Mesenchymal stem cell (in vitro differentiated cells and primary cell): ENCODE measurements around the gene CDC42BPA.

Source experiments
- DNase-seq: peaks from one replicate; pipeline ENCODE4 v3.0.0-alpha.2; 2013
- H2AFZ ChIP-seq: one replicate; pipeline ENCODE4 v1.6.1; 2013; ENCODE audit warnings: low read depth, mild to moderate bottlenecking, control low read depth, inconsistent platforms, low read length, moderate library complexity
- H2AK5ac ChIP-seq: 2 replicates; pipeline ENCODE4 v1.6.1; 2013; ENCODE audit warnings: low read length, moderate library complexity, mild to moderate bottlenecking, inconsistent platforms; ENCODE audit not compliant: severe bottlenecking
- H2BK120ac ChIP-seq: one replicate; pipeline ENCODE4 v1.6.1; 2013; ENCODE audit warnings: low read depth, mild to moderate bottlenecking, inconsistent platforms, low read length, moderate library complexity
- H2BK12ac ChIP-seq, 2 experiments: one replicate each; pipeline ENCODE4 v1.6.1; 2013; ENCODE audit warnings: inconsistent platforms in 2 of 2, low read length in 2 of 2, mild to moderate bottlenecking in 2 of 2, moderate library complexity in 2 of 2, control low read depth in 1 of 2
- H2BK15ac ChIP-seq: one replicate; pipeline ENCODE4 v1.6.1; 2013; ENCODE audit warnings: mild to moderate bottlenecking, low read depth, inconsistent platforms; ENCODE audit not compliant: poor library complexity, severe bottlenecking
- H2BK5ac ChIP-seq: 2 replicates; pipeline ENCODE4 v1.6.1; 2013; ENCODE audit warnings: low read depth, mild to moderate bottlenecking, low read length, control low read depth, inconsistent platforms; ENCODE audit not compliant: poor library complexity, severe bottlenecking
- H3K14ac ChIP-seq, 2 experiments: one replicate each; pipeline ENCODE4 v1.6.1; 2013; ENCODE audit warnings: inconsistent platforms in 2 of 2, low read length in 2 of 2, control low read depth in 1 of 2, mild to moderate bottlenecking in 1 of 2, moderate library complexity in 1 of 2
- H3K18ac ChIP-seq, 2 experiments: one replicate each; pipeline ENCODE4 v1.6.1; 2013; ENCODE audit warnings: inconsistent platforms in 2 of 2, low read length in 2 of 2, control low read depth in 1 of 2, low read depth in 1 of 2, mild to moderate bottlenecking in 1 of 2
- H3K23ac ChIP-seq, 2 experiments: one replicate each; pipeline ENCODE4 v1.6.1; 2013; ENCODE audit warnings: inconsistent platforms in 2 of 2, low read length in 2 of 2, mild to moderate bottlenecking in 2 of 2, moderate library complexity in 2 of 2, control low read depth in 1 of 2
- H3K27ac ChIP-seq: 2 replicates; pipeline ENCODE4 v1.5.1; 2013; ENCODE audit warnings: mild to moderate bottlenecking, moderate library complexity, low read length, control low read depth, inconsistent platforms; ENCODE audit not compliant: poor library complexity, severe bottlenecking
- H3K27me3 ChIP-seq, 2 experiments: 2 replicates each; pipeline versions ENCODE4 v1.6.1 to v1.7.0; 2013; ENCODE audit warnings: low read length in 2 of 2, mild to moderate bottlenecking in 2 of 2, moderate library complexity in 2 of 2, control low read depth in 1 of 2, inconsistent platforms in 1 of 2; ENCODE audit not compliant: control insufficient read depth in 1 of 2, insufficient read depth in 1 of 2
- H3K36me3 ChIP-seq, 2 experiments: 2 replicates each; pipeline versions ENCODE4 v1.6.1 to v1.7.0; 2013; ENCODE audit warnings: low read length in 2 of 2, control low read depth in 1 of 2, inconsistent platforms in 1 of 2, low read depth in 1 of 2, mild to moderate bottlenecking in 1 of 2; ENCODE audit not compliant: insufficient read depth in 2 of 2, control insufficient read depth in 1 of 2
- H3K4ac ChIP-seq, 2 experiments: one replicate each; pipeline ENCODE4 v1.6.1; 2013; ENCODE audit warnings: inconsistent platforms in 2 of 2, low read length in 2 of 2, mild to moderate bottlenecking in 2 of 2, moderate library complexity in 2 of 2, control low read depth in 1 of 2, low read depth in 1 of 2
- H3K4me1 ChIP-seq: 2 replicates; pipeline ENCODE4 v1.6.1; 2013; ENCODE audit warnings: low read depth, low read length, control low read depth; ENCODE audit not compliant: control insufficient read depth, insufficient read depth
- H3K4me2 ChIP-seq: 2 replicates; pipeline ENCODE4 v1.6.1; 2013; ENCODE audit warnings: low read length, mild to moderate bottlenecking, inconsistent platforms; ENCODE audit not compliant: poor library complexity, severe bottlenecking
- H3K4me3 ChIP-seq, 2 experiments: 2 replicates each; pipeline versions ENCODE4 v1.5.1 to v1.7.0; 2013; ENCODE audit warnings: low read length in 2 of 2, mild to moderate bottlenecking in 2 of 2, control low read depth in 1 of 2, low read depth in 1 of 2; ENCODE audit not compliant: insufficient read depth in 1 of 2
- H3K79me1 ChIP-seq: replicated peaks from 2 replicates; pipeline ENCODE4 v1.6.1; 2013; ENCODE audit warnings: mild to moderate bottlenecking, control low read depth, low read length, inconsistent platforms; ENCODE audit not compliant: poor library complexity, severe bottlenecking
- H3K9ac ChIP-seq: 2 replicates; pipeline ENCODE4 v1.7.0; 2013; ENCODE audit warnings: mild to moderate bottlenecking, low read length, moderate library complexity
- H3K9me3 ChIP-seq: 2 replicates; pipeline ENCODE4 v1.7.0; 2013; ENCODE audit warnings: mild to moderate bottlenecking, low read length; ENCODE audit not compliant: control insufficient read depth
- H4K8ac ChIP-seq: one replicate; pipeline ENCODE4 v1.6.1; 2013; ENCODE audit warnings: inconsistent platforms, mild to moderate bottlenecking, low read length, moderate library complexity
- H4K91ac ChIP-seq: one replicate; pipeline ENCODE4 v1.6.1; 2013; ENCODE audit warnings: mild to moderate bottlenecking, low read length, inconsistent platforms
- WGBS: methylation state at CpG from one replicate; pipeline ENCODE4 v1.1.7; 2013; ENCODE audit warnings: mixed read lengths; 5-methylcytosine and 5-hydroxymethylcytosine counted together

CDC42BPA gene

DNA sequence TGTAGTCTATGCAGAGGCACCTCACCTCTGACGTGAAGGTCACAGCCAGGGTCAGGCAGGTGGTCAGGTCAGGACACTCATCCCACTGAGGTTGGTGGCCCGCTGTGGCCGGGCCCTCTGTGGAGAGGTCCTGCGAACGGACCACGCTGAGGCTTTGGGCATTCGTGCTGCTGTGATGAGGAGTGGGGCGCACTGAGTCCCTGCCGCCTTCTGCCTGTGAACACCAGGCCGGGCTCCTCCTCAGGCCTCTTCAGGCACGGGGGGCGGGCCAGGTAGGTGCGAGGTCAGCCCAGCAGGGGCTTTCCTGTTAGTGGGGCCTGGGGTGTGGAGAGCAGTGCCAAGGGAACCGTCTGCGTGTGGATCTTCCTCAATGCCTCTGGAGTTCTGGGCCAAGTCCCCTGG lies 339.2 kb downstream of the CDC42BPA start:
- H3K14ac ChIP-seq: no peak overlapping the region
- H3K23ac ChIP-seq: no peak overlapping the region
- no peaks in the 10 kb centered on the region for H3K27me3 ChIP-seq
- no peak overlapping the region for H2AFZ ChIP-seq
- peaks cover 1% of the 10 kb centered on the region for H3K79me1 ChIP-seq
- peaks cover 16 to 36% of the 10 kb centered on the region in 2 experiments for H3K36me3 ChIP-seq
- no peak overlapping the region for H3K9ac ChIP-seq
- H2BK120ac ChIP-seq: no peak overlapping the region
- no peaks in the 10 kb centered on the region for H3K9me3 ChIP-seq
- no peak overlapping the region for H3K27ac ChIP-seq
- no peak overlapping the region for H3K18ac ChIP-seq
- H2BK12ac ChIP-seq: no peak overlapping the region
- no peak overlapping the region for H4K91ac ChIP-seq
- H4K8ac ChIP-seq: no peak overlapping the region
- WGBS: 87% methylated on average over 15 of the region's 15 CpGs
- DNase-seq: no peak
- H2BK5ac ChIP-seq: no peak overlapping the region
- H3K4me2 ChIP-seq: no peak overlapping the region
- no peak overlapping the region for H3K4ac ChIP-seq
- no peak overlapping the region for H2AK5ac ChIP-seq
- no peak overlapping the region for H2BK15ac ChIP-seq
- H3K4me1 ChIP-seq: peaks cover 19% of the 10 kb centered on the region
- H3K4me3 ChIP-seq: no peak overlapping the region

GRCh38 chr1:226978432-226979114 lies 339.7 kb downstream of the CDC42BPA start:
- no peak overlapping the region for H2AK5ac ChIP-seq
- H3K79me1 ChIP-seq: peaks cover 1% of the 10 kb centered on the region
- H3K9me3 ChIP-seq: no peaks in the 10 kb centered on the region
- H2BK12ac ChIP-seq: no peak overlapping the region
- no peak overlapping the region for H4K91ac ChIP-seq
- H3K23ac ChIP-seq: no peak overlapping the region
- WGBS: 95% methylated on average over 10 of the region's 10 CpGs
- no peak overlapping the region for H3K4me3 ChIP-seq
- H2BK120ac ChIP-seq: no peak overlapping the region
- no peak for DNase-seq
- H4K8ac ChIP-seq: no peak overlapping the region
- H3K4me2 ChIP-seq: no peak overlapping the region
- H3K9ac ChIP-seq: no peak overlapping the region
- H3K4me1 ChIP-seq: peaks cover 21% of the 10 kb centered on the region
- H2AFZ ChIP-seq: no peak overlapping the region
- no peak overlapping the region for H3K27ac ChIP-seq
- H2BK15ac ChIP-seq: no peak overlapping the region
- peaks cover 16 to 34% of the 10 kb centered on the region in 2 experiments for H3K36me3 ChIP-seq
- H3K4ac ChIP-seq: no peak overlapping the region
- no peak overlapping the region for H3K18ac ChIP-seq
- no peaks in the 10 kb centered on the region for H3K27me3 ChIP-seq
- no peak overlapping the region for H3K14ac ChIP-seq
- H2BK5ac ChIP-seq: no peak overlapping the region

DNA sequence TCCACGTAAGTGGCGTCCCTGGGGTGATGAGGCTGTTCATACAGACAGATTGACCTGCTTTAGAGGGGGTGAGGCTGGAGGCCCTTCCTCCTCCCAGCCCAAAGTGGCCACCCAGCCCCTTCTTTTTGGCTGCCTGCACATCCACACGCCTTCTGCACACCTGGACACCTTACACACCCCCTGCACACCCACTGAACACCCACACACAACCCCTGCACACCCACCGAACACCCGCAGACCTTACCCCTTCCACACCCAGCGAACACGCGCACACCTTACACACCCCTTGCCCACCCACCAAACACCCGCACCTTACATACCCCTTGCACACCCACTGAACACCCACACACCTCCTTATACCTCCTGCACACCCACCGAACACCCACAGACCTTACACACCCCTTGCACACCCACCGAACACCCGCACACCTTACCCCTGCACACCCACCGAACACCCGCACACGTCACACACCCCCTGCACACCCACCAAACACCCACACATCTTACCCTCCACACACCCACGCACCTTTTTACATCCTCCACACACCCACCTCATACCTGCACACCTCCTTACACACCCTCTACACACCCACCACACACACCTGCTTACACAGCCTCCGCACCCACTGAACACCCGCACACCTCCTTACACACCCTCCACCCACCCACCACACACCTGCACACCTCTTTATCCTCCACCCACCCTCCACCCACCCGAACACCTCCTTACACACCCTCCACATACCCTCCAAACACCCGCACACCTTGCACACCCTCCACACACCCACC lies 340.5 kb downstream of the CDC42BPA start:
- Histone ChIP-seq H3K9ac (no peak overlapping the region), H3K4me2 (no peak overlapping the region), H3K36me3 (peaks cover 14 to 29% of the 10 kb centered on the region in 2 experiments), H4K91ac (no peak overlapping the region), H3K14ac (no peak overlapping the region), H2BK5ac (no peak overlapping the region), H3K4me3 (no peak overlapping the region), H3K27ac (no peak overlapping the region), H2AFZ (no peak overlapping the region), H3K9me3 (no peaks in the 10 kb centered on the region), H2AK5ac (no peak overlapping the region), H2BK15ac (no peak overlapping the region), H2BK120ac (no peak overlapping the region), H3K4me1 (peaks cover 21% of the 10 kb centered on the region), H2BK12ac (no peak overlapping the region), H3K79me1 (peaks cover 1% of the 10 kb centered on the region), H3K18ac (no peak overlapping the region), H3K4ac (no peak overlapping the region), H4K8ac (no peak overlapping the region), H3K23ac (no peak overlapping the region), H3K27me3 (no peaks in the 10 kb centered on the region)
- DNase-seq: no peak
- WGBS: 90% methylated on average over 20 of the region's 20 CpGs

DNA sequence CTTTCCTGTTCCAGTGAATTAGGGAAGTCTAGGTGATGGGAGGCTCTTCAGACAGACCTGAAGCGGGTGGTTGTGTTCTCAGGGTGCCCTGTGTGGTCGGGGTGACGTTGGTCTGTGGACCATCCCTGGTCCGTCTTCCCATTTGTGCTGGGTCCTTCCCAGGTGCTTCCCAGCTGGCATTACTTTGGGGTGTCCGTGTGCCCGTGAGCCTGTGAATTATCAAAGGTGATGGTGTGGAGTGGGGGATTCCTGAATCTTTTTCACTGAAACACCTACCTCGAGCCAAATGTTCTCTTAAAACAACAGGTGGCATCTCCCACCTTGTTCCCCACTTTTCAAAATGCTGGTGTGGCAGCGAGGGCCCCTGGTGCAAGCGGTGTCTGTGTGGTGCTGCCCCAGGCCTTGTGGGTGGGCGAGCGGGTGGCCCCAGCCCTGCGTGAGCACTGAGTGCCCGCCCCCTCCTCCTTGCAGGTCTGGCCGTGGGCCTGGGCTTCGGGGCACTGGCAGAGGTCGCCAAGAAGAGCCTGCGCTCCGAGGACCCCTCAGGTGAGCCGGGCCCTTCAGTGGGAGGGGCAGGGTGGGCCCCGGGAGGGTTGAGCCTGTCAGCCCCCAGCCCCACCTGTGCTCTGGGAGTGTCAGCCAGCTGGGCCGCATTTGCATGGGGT lies 341.2 kb downstream of the CDC42BPA start:
- Histone ChIP-seq H2BK5ac (no peak overlapping the region), H3K27ac (no peak overlapping the region), H3K9ac (no peak overlapping the region), H2BK120ac (no peak overlapping the region), H3K9me3 (peaks cover 4% of the 10 kb centered on the region), H2AK5ac (no peak overlapping the region), H3K27me3 (no peaks in the 10 kb centered on the region), H2BK15ac (no peak overlapping the region), H3K4me1 (peaks cover 21% of the 10 kb centered on the region), H3K4me2 (no peak overlapping the region), H2AFZ (no peak overlapping the region), H3K14ac (peak overlapping the region in 1 of 2 experiments; percentile 42), H3K23ac (no peak overlapping the region), H2BK12ac (no peak overlapping the region), H3K18ac (no peak overlapping the region), H3K4ac (no peak overlapping the region), H3K79me1 (peaks cover 1% of the 10 kb centered on the region), H3K4me3 (no peak overlapping the region), H4K91ac (no peak overlapping the region), H3K36me3 (peaks cover 8 to 24% of the 10 kb centered on the region in 2 experiments), H4K8ac (no peak overlapping the region)
- no peak for DNase-seq
- 94% methylated on average over 18 of the region's 21 CpGs for WGBS
